Measurements from ENCODE around the gene NCLN. TPM values are rescaled to one million over a fixed set of nuclear protein-coding genes. Genes with fewer than 3 reads are reported as not detected.

Gene NCLN
- total RNA-seq, 1 experiment from 2014 or later, result 31.4 TPM

GRCh38 chr19:3251229-3251628 is 65.5 kb downstream of the NCLN start:
- no peak for DNase-seq (ENCODE audit: extremely low read depth, low read depth)

- no peak for DNase-seq (ENCODE audit: extremely low read depth, low read depth)
Observed at GRCh38 chr19:3252650-3253049, 66.9 kb downstream of the NCLN start.

- DNase-seq (ENCODE audit: extremely low read depth, low read depth), result no peak
Observed at GRCh38 chr19:3253270-3253669, 67.5 kb downstream of the NCLN start.

GRCh38 chr19:3254520-3254919 is 68.8 kb downstream of the NCLN start:
- DNase-seq (ENCODE audit: extremely low read depth, low read depth), result no peak

GRCh38 chr19:3257071-3257470 is 71.3 kb downstream of the NCLN start:
- DNase-seq (ENCODE audit: extremely low read depth, low read depth), result no peak

Other genes starting within 250 kb of the NCLN start
- 4.6 TPM in 2 replicates for gene ZNF77, start 241.0 kb upstream of the NCLN start, total RNA-seq (2014; rRNA removed; shearing (Covaris generic))
- 3.9 and 4.7 TPM in 2 replicates for gene TLE6, start 208.4 kb upstream of the NCLN start, total RNA-seq (2014; rRNA removed; shearing (Covaris generic))
- gene TLE2, start 156.7 kb upstream of the NCLN start, total RNA-seq (2014; rRNA removed; shearing (Covaris generic)), result 1.9 and 2.1 TPM in 2 replicates
- gene TLE5, start 123.4 kb upstream of the NCLN start, total RNA-seq (2014; rRNA removed; shearing (Covaris generic)), result 135 and 136 TPM in 2 replicates
- gene GNA11, start 91.6 kb upstream of the NCLN start, total RNA-seq (2014; rRNA removed; shearing (Covaris generic)), result 26.9 and 28.7 TPM in 2 replicates
- 0.78 and 0.87 TPM in 2 replicates for gene GNA15, start 49.9 kb upstream of the NCLN start, total RNA-seq (2014; rRNA removed; shearing (Covaris generic))
- 0.07 and 0.75 TPM in 2 replicates for gene S1PR4, start 7.2 kb upstream of the NCLN start, total RNA-seq (2014; rRNA removed; shearing (Covaris generic))
- not detected in 2 replicates for gene CELF5, start 38.7 kb downstream of the NCLN start, total RNA-seq (2014; rRNA removed; shearing (Covaris generic))
- 10.1 and 13.6 TPM in 2 replicates for gene NFIC, start 180.7 kb downstream of the NCLN start, total RNA-seq (2014; rRNA removed; shearing (Covaris generic))

All from NCI-H460 (cell line).